ENCODE results near the gene CAMK2G. TPM values are rescaled to one million over a fixed set of nuclear protein-coding genes. Genes with fewer than 3 reads are reported as not detected.

The CAMK2G gene
- total RNA-seq, 4 donors from 2014 or later: 34.7 to 159 (median 110) TPM

DNA sequence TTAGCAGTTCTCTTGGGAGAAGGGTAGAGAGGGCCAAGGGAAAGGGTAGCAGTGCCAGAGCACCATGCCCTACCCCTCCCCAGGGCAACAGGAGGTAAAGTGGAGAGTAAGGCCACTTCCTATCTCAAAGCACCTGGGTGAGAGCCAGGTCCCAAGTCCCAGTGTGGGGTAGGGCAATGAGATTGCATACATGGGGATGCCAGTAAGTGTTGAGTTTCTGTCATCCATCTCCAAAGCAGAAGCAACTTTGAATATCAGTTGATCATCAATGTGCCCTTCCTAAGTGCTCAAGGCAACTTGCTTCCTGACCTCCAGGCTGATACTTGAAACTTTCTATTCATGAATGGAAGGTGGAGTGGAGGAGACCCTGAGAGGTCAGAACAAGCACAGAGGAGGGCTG lies 2.2 kb upstream of the CAMK2G start:
- Histone ChIP-seq H3K27ac (no peak overlapping the region), H3K36me3 (no peaks in the 10 kb centered on the region), H3K4me1 (peaks cover 4 to 42% (median 6%) of the 10 kb centered on the region in 4 donors), H3K9me3 (no peaks in the 10 kb centered on the region), H3K4me3 (no peak overlapping the region), H3K27me3 (no peaks in the 10 kb centered on the region)
- TF ChIP-seq POLR2A (IDR thresholded peaks at IDR 0.05): no peak
- TF ChIP-seq, protein P1, sequence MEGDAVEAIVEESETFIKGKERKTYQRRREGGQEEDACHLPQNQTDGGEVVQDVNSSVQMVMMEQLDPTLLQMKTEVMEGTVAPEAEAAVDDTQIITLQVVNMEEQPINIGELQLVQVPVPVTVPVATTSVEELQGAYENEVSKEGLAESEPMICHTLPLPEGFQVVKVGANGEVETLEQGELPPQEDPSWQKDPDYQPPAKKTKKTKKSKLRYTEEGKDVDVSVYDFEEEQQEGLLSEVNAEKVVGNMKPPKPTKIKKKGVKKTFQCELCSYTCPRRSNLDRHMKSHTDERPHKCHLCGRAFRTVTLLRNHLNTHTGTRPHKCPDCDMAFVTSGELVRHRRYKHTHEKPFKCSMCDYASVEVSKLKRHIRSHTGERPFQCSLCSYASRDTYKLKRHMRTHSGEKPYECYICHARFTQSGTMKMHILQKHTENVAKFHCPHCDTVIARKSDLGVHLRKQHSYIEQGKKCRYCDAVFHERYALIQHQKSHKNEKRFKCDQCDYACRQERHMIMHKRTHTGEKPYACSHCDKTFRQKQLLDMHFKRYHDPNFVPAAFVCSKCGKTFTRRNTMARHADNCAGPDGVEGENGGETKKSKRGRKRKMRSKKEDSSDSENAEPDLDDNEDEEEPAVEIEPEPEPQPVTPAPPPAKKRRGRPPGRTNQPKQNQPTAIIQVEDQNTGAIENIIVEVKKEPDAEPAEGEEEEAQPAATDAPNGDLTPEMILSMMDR (IDR thresholded peaks at IDR 0.05): no peak
- DNase-seq: no peak

DNA sequence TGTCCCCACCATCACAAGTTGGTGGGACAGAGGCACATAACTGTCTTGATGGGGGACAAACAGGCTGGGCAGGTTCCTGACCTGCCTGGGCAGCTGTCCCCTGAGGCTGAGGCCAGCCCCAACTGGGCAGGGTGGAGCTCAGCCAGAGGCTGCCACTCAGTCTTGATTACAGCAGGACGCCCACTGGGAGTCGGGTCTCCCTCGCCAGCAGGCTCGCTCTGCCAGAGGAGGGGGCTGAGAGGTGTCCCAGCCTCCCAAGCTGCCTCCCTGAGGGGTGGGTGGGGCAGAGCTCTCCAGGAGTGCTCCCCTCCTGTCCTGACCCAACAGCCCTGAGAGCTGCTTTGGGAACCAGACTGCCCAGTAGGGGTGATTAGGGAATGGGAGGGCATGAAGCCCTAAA lies 1.8 kb upstream of the CAMK2G start:
- no peak for TF ChIP-seq POLR2A (IDR thresholded peaks at IDR 0.05)
- TF ChIP-seq, protein P1 (IDR thresholded peaks at IDR 0.05): no peak
- Histone ChIP-seq H3K27ac (no peak overlapping the region), H3K27me3 (no peaks in the 10 kb centered on the region), H3K36me3 (peaks cover 0 to 2% (median 0%) of the 10 kb centered on the region in 3 donors), H3K4me1 (peaks cover 4 to 46% (median 6%) of the 10 kb centered on the region in 4 donors), H3K9me3 (no peaks in the 10 kb centered on the region), H3K4me3 (no peak overlapping the region)
- no peak for DNase-seq

DNA sequence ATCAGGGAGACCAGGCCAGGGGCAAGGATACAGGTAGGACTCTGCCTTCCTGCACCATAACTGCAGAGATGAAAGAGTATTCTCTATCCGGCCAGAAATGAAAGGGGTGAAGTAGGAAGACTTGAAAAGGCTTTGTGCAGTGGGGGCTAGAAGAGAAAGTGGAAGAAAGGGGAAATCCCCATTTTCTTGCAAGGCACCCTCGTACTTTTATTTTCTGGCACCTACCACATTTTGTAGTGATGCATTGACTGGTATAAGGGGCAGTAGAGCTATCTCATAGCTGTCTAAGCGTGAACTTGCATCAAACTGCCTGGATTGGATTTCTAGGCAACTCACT lies 752 bp upstream of the CAMK2G start:
- H3K4me3 ChIP-seq: peak overlapping the region; percentile 90 to 100 (median 96)
- peaks cover 0 to 12% (median 0%) of the 10 kb centered on the region in 3 donors for H3K36me3 ChIP-seq
- no peaks in the 10 kb centered on the region for H3K9me3 ChIP-seq
- no peaks in the 10 kb centered on the region for H3K27me3 ChIP-seq
- peak overlapping the region; percentile 70 to 92 (median 84) for H3K27ac ChIP-seq
- no peak for DNase-seq
- peaks cover 4 to 56% (median 8%) of the 10 kb centered on the region in 4 donors for H3K4me1 ChIP-seq
- no peak for TF ChIP-seq POLR2A (IDR thresholded peaks at IDR 0.05)
- TF ChIP-seq, protein P1 (IDR thresholded peaks at IDR 0.05): no peak

DNA sequence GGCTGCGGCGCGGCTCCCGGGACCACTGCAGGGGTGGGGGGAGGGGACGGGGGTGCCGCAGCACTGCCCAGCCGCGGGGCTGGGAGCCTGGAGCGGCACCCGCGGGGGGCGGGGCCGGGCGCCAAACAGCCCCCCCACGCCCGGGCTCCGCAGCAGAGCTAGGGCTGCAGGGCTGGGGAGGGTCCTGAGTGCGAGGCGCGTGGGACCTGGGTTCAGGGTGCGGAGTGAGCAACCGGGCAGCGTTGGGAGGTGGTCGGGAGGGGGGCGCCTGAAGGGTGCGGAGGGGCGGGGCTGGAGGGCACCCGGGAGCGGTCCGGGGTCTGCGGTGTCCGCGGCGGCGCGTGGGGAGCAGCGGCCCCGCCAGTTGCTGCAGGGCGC lies 528 bp downstream of the CAMK2G start:
- no peak for TF ChIP-seq POLR2A (IDR thresholded peaks at IDR 0.05)
- TF ChIP-seq, protein P1 (IDR thresholded peaks at IDR 0.05): no peak
- DNase-seq: peak in 2 of 3 donors; percentile 21 to 54
- H3K4me3 ChIP-seq: peak overlapping the region; percentile 90 to 100 (median 96)
- H3K9me3 ChIP-seq: no peaks in the 10 kb centered on the region
- H3K36me3 ChIP-seq: peaks cover 0 to 24% (median 0%) of the 10 kb centered on the region in 3 donors
- H3K27ac ChIP-seq: peak overlapping the region; percentile 69 to 92 (median 83)
- peaks cover 4 to 59% (median 8%) of the 10 kb centered on the region in 4 donors for H3K4me1 ChIP-seq
- H3K27me3 ChIP-seq: no peaks in the 10 kb centered on the region

DNA sequence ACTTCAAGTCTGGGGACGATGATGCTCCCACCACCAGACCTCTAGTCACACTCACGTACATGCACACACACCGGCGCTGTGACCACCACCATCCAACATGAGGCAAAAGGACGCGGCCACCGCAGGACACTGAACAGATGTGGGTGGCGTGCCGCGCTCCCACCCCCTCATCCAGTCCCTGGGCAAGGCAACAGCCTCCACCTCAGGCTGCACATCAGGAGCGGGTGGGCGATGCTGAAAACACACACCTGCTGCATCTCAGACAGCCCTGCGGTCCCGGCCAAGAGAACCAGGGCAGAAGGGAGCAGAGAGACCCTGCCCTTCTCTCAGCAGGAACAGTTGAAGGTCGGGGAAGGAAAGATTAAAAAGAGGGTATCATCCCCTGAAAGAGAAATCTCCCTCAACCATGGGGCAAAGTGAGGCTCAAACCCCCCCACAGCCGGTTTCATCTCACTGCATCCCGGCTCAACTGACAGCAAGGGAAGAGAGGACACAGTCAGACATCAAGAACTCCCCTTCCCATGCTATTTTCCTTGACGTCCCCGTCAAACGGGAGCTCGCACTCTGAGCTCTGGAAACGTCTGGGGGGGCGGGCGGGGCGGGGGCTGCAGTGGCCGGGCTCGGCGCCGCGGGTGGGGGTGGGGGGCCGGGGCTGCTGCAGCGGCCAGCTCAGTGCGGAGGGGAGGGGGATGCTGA lies 1.1 kb downstream of the CAMK2G start:
- H3K4me3 ChIP-seq: peak overlapping the region; percentile 90 to 100 (median 96)
- H3K9me3 ChIP-seq: no peaks in the 10 kb centered on the region
- H3K27me3 ChIP-seq: no peaks in the 10 kb centered on the region
- peaks cover 0 to 28% (median 0%) of the 10 kb centered on the region in 3 donors for H3K36me3 ChIP-seq
- peak overlapping the region; percentile 69 to 92 (median 83) for H3K27ac ChIP-seq
- TF ChIP-seq, protein P1 (IDR thresholded peaks at IDR 0.05): no peak
- no peak for TF ChIP-seq POLR2A (IDR thresholded peaks at IDR 0.05)
- no peak for DNase-seq
- peaks cover 4 to 63% (median 8%) of the 10 kb centered on the region in 4 donors for H3K4me1 ChIP-seq

Data from Peyer's patch (tissue), 4 donors.